Measurements from ENCODE around the gene MBOAT2. TPM values are rescaled to one million over a fixed set of nuclear protein-coding genes. Genes with fewer than 3 reads are reported as not detected.

Gene MBOAT2
- total and polyA plus RNA-seq, 4 donors = 0.57 to 65.5 (median 3.2) TPM

DNA sequence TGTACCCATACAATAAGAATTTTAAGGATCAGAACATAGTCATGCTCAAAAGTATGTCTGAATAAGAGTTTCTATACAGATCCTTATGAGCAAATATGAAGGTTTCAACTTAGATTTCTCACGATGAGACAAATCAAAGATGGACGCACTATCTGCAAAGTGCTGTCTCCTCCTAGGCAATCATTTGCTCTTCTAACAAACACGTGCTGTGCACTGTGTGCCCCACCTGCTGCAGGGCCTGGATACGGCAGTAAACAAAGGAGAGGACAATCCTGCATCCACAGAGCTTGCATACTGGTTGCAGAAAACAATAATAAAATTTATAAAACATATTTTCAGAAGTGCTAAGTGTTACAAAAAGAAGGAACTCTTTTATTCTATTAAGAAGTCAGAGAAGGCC, 126.2 kb downstream of the MBOAT2 start:
- TF ChIP-seq RAD21 (IDR thresholded peaks at IDR 0.05) = no peak
- 71% methylated on average over 4 of the region's 4 CpGs for WGBS
- Histone ChIP-seq H3K4me1 (ENCODE audit: control insufficient read depth in 4 of 4, insufficient read depth in 4 of 4, low read length in 3 of 4) (no peaks in the 10 kb centered on the region), H3K4me3 (ENCODE audit: low read depth in 1 of 3, low read length in 3 of 3) (no peak overlapping the region), H3K36me3 (ENCODE audit: control insufficient read depth in 4 of 4, insufficient read depth in 3 of 4, low read depth in 1 of 4, low read length in 3 of 4) (no peaks in the 10 kb centered on the region), H3K27me3 (ENCODE audit: control insufficient read depth in 4 of 4, insufficient read depth in 4 of 4, low read length in 3 of 4) (peaks cover 0 to 6% (median 0%) of the 10 kb centered on the region in 4 donors), H3K9ac (ENCODE audit: low read depth in 1 of 2, low read length in 2 of 2) (no peak overlapping the region), H3K27ac (ENCODE audit: low read depth in 1 of 2, low read length in 2 of 2) (no peak overlapping the region), H3K9me3 (ENCODE audit: control insufficient read depth in 4 of 4, low read length in 3 of 4) (no peaks in the 10 kb centered on the region)
- no peak for DNase-seq (ENCODE audit: low spot score)

DNA sequence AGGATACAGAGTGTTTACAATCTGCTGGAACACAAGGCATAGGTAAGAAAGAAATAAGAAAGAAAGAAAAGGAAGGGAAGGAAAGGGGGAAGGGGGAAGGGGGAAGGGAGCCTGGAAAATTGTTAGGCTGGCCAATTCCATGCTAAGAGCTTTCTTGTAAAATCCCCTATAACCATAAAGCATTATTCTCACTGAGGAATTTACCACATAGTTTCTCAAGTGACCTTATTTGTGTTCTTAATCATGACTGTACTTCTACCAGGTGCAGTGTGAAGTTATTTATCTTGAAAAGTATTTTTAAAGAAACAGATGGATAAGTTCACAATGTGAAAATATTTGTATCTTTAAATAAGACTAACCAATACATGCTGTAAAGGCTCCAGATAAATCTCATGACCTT, 126.9 kb downstream of the MBOAT2 start:
- Histone ChIP-seq H3K36me3 (ENCODE audit: control insufficient read depth in 4 of 4, insufficient read depth in 3 of 4, low read depth in 1 of 4, low read length in 3 of 4) (no peaks in the 10 kb centered on the region), H3K4me3 (ENCODE audit: low read depth in 1 of 3, low read length in 3 of 3) (no peak overlapping the region), H3K27me3 (ENCODE audit: control insufficient read depth in 4 of 4, insufficient read depth in 4 of 4, low read length in 3 of 4) (peaks cover 0 to 6% (median 0%) of the 10 kb centered on the region in 4 donors), H3K9ac (ENCODE audit: low read depth in 1 of 2, low read length in 2 of 2) (no peak overlapping the region), H3K4me1 (ENCODE audit: control insufficient read depth in 4 of 4, insufficient read depth in 4 of 4, low read length in 3 of 4) (no peaks in the 10 kb centered on the region), H3K9me3 (ENCODE audit: control insufficient read depth in 4 of 4, low read length in 3 of 4) (no peaks in the 10 kb centered on the region), H3K27ac (ENCODE audit: low read depth in 1 of 2, low read length in 2 of 2) (no peak overlapping the region)
- TF ChIP-seq TAF1 (conservative IDR thresholded peaks at IDR 0.05) = no peak
- no peak for TF ChIP-seq RXRA (IDR thresholded peaks at IDR 0.05)
- no peak for TF ChIP-seq FOXA2 (IDR thresholded peaks at IDR 0.05)
- TF ChIP-seq NR2F2 (IDR thresholded peaks at IDR 0.05) = no peak
- TF ChIP-seq JUND (IDR thresholded peaks at IDR 0.05) = no peak
- TF ChIP-seq HNF4A (conservative IDR thresholded peaks at IDR 0.05) = no peak
- TF ChIP-seq FOXA1 (IDR thresholded peaks at IDR 0.05) = no peak
- no peak for TF ChIP-seq YY1 (IDR thresholded peaks at IDR 0.05)
- TF ChIP-seq, protein P1, sequence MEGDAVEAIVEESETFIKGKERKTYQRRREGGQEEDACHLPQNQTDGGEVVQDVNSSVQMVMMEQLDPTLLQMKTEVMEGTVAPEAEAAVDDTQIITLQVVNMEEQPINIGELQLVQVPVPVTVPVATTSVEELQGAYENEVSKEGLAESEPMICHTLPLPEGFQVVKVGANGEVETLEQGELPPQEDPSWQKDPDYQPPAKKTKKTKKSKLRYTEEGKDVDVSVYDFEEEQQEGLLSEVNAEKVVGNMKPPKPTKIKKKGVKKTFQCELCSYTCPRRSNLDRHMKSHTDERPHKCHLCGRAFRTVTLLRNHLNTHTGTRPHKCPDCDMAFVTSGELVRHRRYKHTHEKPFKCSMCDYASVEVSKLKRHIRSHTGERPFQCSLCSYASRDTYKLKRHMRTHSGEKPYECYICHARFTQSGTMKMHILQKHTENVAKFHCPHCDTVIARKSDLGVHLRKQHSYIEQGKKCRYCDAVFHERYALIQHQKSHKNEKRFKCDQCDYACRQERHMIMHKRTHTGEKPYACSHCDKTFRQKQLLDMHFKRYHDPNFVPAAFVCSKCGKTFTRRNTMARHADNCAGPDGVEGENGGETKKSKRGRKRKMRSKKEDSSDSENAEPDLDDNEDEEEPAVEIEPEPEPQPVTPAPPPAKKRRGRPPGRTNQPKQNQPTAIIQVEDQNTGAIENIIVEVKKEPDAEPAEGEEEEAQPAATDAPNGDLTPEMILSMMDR (IDR thresholded peaks at IDR 0.05; ENCODE audit: low read depth, low read length, missing input control) = no peak
- TF ChIP-seq GABPA (IDR thresholded peaks at IDR 0.05 in 1 of 2, conservative IDR thresholded peaks at IDR 0.05 in 1 of 2) = no peak
- TF ChIP-seq, protein P2, sequence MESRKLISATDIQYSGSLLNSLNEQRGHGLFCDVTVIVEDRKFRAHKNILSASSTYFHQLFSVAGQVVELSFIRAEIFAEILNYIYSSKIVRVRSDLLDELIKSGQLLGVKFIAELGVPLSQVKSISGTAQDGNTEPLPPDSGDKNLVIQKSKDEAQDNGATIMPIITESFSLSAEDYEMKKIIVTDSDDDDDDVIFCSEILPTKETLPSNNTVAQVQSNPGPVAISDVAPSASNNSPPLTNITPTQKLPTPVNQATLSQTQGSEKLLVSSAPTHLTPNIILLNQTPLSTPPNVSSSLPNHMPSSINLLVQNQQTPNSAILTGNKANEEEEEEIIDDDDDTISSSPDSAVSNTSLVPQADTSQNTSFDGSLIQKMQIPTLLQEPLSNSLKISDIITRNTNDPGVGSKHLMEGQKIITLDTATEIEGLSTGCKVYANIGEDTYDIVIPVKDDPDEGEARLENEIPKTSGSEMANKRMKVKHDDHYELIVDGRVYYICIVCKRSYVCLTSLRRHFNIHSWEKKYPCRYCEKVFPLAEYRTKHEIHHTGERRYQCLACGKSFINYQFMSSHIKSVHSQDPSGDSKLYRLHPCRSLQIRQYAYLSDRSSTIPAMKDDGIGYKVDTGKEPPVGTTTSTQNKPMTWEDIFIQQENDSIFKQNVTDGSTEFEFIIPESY (IDR thresholded peaks at IDR 0.05) = no peak
- no peak for TF ChIP-seq SP1 (IDR thresholded peaks at IDR 0.05)
- TF ChIP-seq, protein P3, sequence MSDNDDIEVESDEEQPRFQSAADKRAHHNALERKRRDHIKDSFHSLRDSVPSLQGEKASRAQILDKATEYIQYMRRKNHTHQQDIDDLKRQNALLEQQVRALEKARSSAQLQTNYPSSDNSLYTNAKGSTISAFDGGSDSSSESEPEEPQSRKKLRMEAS (IDR thresholded peaks at IDR 0.05) = no peak
- TF ChIP-seq, protein P4, sequence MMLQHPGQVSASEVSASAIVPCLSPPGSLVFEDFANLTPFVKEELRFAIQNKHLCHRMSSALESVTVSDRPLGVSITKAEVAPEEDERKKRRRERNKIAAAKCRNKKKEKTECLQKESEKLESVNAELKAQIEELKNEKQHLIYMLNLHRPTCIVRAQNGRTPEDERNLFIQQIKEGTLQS (IDR thresholded peaks at IDR 0.05) = no peak
- no peak for TF ChIP-seq HNF4G (IDR thresholded peaks at IDR 0.05)
- TF ChIP-seq, protein P5, sequence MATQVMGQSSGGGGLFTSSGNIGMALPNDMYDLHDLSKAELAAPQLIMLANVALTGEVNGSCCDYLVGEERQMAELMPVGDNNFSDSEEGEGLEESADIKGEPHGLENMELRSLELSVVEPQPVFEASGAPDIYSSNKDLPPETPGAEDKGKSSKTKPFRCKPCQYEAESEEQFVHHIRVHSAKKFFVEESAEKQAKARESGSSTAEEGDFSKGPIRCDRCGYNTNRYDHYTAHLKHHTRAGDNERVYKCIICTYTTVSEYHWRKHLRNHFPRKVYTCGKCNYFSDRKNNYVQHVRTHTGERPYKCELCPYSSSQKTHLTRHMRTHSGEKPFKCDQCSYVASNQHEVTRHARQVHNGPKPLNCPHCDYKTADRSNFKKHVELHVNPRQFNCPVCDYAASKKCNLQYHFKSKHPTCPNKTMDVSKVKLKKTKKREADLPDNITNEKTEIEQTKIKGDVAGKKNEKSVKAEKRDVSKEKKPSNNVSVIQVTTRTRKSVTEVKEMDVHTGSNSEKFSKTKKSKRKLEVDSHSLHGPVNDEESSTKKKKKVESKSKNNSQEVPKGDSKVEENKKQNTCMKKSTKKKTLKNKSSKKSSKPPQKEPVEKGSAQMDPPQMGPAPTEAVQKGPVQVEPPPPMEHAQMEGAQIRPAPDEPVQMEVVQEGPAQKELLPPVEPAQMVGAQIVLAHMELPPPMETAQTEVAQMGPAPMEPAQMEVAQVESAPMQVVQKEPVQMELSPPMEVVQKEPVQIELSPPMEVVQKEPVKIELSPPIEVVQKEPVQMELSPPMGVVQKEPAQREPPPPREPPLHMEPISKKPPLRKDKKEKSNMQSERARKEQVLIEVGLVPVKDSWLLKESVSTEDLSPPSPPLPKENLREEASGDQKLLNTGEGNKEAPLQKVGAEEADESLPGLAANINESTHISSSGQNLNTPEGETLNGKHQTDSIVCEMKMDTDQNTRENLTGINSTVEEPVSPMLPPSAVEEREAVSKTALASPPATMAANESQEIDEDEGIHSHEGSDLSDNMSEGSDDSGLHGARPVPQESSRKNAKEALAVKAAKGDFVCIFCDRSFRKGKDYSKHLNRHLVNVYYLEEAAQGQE (IDR thresholded peaks at IDR 0.05) = no peak
- no peak for TF ChIP-seq EGR1 (IDR thresholded peaks at IDR 0.05; ENCODE audit: low read depth in 2 of 2)
- DNase-seq (ENCODE audit: low spot score) = no peak
